22Rv1 (cell line): ENCODE results near the gene NLRC5.

Source experiments
- H3K27ac ChIP-seq: fragments of 450-650 bp; 2 replicates; pipeline ENCODE4 v1.5.1; 2017
- ZFX ChIP-seq: fragments of 450-650 bp; IDR thresholded peaks from 2 replicates; pipeline ENCODE4 v1.6.1; 2017; ENCODE audit warnings: antibody characterized with exemption, borderline replicate concordance
- TF ChIP-seq, protein P1 (sequence below): fragments of 450-650 bp; IDR thresholded peaks from 2 replicates; pipeline ENCODE4 v1.5.1; 2017; ENCODE audit warnings: mild to moderate bottlenecking

Gene NLRC5

DNA sequence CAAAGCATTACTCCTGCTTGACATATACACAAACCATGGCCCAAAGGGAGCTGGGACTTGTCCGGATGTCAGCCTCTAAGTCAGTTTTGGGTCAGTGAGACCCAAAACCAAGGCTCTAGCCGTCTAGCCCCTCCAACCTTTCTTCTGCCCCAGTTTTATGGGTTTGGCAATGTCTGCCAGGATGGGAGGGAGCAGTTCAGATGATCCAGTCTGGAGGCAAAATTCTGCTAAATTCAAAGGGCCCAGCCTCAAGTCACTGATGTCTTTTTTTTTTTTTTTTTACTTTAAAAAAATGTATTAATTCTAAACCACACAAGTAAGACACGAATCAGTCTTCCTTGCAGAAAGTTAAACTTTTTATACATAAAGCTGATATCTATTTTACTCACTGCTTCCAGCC is 8.6 kb downstream of the NLRC5 start:
- no peak overlapping the region for H3K27ac ChIP-seq
- TF ChIP-seq, protein P1, sequence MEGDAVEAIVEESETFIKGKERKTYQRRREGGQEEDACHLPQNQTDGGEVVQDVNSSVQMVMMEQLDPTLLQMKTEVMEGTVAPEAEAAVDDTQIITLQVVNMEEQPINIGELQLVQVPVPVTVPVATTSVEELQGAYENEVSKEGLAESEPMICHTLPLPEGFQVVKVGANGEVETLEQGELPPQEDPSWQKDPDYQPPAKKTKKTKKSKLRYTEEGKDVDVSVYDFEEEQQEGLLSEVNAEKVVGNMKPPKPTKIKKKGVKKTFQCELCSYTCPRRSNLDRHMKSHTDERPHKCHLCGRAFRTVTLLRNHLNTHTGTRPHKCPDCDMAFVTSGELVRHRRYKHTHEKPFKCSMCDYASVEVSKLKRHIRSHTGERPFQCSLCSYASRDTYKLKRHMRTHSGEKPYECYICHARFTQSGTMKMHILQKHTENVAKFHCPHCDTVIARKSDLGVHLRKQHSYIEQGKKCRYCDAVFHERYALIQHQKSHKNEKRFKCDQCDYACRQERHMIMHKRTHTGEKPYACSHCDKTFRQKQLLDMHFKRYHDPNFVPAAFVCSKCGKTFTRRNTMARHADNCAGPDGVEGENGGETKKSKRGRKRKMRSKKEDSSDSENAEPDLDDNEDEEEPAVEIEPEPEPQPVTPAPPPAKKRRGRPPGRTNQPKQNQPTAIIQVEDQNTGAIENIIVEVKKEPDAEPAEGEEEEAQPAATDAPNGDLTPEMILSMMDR: no peak
- TF ChIP-seq ZFX: no peak

DNA sequence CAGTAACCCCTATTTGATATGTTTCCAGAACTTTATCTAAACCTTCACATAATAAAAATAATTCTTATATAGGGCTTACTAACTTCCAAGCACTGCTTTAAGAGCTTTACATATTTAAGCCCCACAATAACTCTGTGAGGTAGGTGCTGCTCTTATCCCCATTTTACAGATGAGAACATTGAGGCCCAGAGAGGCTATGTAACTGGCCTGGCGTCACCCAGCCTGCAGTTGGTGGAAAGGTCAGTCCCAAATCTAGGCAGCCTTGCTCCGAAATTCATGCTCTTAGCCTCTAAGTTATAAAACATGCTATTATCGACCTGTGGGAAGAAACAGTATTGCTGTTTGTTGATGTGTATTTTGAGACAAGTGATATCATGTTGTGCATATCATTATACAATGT is 9.0 kb downstream of the NLRC5 start:
- no peak for TF ChIP-seq ZFX
- TF ChIP-seq, protein P1: no peak
- H3K27ac ChIP-seq: no peak overlapping the region

DNA sequence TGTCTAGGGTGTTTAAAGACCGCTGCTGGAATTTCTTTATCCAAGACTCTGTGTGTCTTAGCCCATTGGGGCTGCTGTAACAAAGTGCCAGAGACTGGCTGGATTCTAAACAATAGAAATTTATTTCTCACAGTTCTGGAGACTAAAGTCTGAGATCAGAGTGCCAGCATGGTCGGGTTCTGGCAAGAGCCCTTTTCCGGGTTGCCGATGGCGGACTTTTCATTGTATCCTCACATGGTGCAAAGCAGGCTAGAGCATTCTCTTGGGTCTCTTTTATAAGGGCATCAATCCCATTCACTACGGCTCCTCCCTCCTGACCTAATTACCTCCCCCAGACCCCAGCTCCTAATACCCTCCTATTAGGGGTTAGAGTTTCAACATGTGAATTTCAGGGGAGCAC is 9.5 kb downstream of the NLRC5 start:
- TF ChIP-seq ZFX: no peak
- TF ChIP-seq, protein P1: no peak
- H3K27ac ChIP-seq: no peak overlapping the region

DNA sequence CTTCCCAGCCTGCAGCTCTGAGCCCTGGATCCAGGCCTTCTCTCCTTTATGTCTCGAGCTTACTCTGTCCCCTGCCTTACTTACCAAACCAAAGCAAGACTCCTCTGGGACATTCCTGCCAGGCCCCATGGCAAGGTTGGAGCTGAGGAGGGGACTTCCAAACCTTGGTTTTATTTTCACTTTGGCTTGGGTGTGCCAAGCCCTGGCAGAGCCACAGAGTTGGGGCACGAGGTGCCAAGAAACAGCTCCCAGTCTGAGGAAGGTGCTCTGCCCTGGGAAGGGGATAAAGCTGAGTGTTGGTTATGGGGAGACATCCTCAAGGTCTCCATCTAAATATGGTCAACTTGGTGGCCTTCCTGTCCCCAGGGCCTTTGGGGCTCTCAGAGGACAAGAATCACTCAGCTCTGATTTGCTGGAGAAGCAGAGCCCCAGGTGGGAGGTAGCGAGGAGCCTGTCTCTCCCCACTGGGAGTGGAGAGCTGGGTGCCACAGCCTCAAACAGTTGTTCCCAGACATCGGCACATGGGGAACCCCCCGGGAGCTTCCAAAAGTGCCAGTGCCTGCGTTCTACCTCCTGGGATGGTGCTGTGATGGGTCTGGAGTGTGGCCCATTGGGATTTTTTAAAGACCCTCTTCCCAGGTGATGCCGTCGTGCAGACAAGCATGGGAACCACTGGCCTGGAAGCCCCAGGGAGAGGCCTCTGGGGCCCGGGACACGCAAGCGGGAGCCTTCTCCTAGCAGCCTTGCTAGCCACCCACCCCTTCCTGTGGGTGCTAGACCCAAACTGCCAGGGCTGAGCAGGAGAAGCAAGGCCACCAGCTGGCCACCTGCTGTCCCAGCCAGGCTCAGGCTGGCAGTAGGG is 10.3 kb downstream of the NLRC5 start:
- no peak overlapping the region for H3K27ac ChIP-seq
- TF ChIP-seq, protein P1: no peak
- TF ChIP-seq ZFX: no peak

DNA sequence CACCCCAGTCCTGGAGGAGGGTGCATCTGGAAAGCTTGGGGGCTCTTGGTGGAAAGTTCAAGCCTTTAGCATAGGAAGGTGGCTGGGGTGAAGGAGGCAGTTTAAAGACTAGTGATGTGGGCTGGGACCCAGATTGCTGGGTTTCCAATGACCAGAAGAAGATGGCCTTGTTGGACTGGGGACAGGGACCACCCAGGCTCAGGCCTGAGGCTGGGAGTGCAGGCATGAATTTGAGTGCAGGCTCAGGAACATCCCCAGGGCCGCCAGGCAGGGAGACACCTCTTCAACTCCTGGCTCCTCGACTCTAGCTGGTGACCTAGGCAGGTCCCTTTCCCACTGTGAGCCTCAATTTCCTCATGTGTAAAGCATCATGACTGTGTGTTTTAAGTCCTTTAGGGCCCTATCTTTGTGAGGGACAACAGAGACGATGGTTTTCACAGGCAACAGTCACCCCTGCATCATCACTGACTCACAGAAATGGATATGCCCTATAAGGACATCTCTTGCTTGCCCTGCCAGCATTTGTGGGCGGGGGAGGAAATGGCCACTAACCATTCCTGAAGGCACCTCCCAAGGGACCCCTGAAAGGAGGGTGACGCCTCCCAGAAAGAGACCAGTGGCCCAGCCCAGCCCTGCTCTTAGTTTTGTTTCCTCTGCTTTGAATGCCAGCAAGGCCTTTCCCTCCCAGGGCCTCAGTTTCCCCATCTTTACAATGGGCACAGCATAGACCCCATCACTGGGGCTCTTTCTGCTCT is 11.1 kb downstream of the NLRC5 start:
- TF ChIP-seq, protein P1: no peak
- no peak for TF ChIP-seq ZFX

DNA sequence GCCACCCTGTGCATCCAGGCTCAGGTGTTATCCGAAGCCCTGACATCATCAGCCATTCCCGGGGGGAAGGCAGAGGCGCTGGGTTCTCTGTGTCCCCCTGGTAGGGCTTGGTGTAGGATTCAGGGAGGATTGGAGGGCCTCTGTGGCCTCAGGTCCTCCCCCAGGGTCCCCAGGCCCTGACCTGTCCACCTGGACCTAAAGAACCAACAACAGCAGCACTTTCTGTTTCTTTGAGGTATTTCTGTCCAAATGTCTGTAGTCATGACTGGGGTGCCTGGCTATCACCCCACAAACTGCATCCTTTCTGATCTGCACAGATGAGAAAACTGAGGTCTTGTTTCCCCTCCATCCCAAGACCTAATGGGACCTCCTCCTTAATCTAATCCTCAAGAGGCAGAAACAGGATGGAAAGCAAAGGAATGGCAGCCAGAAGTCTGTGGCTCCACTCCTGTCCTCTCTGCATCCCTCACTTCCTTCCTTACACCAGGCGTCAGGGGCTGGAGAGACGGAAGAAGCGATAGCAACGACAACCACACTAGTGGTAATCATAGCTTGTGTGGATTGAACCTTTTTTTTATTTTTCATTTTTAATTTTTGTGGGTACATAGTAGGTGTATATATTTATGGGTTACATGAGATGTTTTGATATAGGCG is 11.8 kb downstream of the NLRC5 start:
- no peak overlapping the region for H3K27ac ChIP-seq
- no peak for TF ChIP-seq ZFX
- TF ChIP-seq, protein P1: no peak

More for the DNA sequence above, 11.1 kb downstream of the NLRC5 start:
- no peak overlapping the region for H3K27ac ChIP-seq
